Measurements from ENCODE around the gene C1orf210.

The C1orf210 gene

GRCh38 chr1:43286533-43286932 lies 1.2 kb upstream of the C1orf210 start:
- no peak overlapping the region for H3K4me3 ChIP-seq (ENCODE audit: low read length in 2 of 2)

GRCh38 chr1:43286115-43286514 lies 734 bp upstream of the C1orf210 start:
- H3K9me3 ChIP-seq (replicated peaks in 1 of 2; ENCODE audit: control insufficient read depth in 2 of 2, insufficient read depth in 1 of 2, low read depth in 1 of 2, low read length in 2 of 2): no peaks in the 10 kb centered on the region
- no peak overlapping the region for H2BK12ac ChIP-seq (ENCODE audit: low read length)
- H2BK120ac ChIP-seq (ENCODE audit: low read depth, low read length): no peak overlapping the region
- H3K9ac ChIP-seq (ENCODE audit: low read depth, low read length, poor library complexity): no peak overlapping the region
- H3K36me3 ChIP-seq (replicated peaks in 1 of 2; ENCODE audit: control insufficient read depth in 2 of 2, insufficient read depth in 2 of 2, low read length in 2 of 2): no peaks in the 10 kb centered on the region
- H3K27ac ChIP-seq (replicated peaks; ENCODE audit: low read length): no peak overlapping the region
- WGBS, 2 donors (ENCODE audit: extremely low coverage in 2 of 2, insufficient read length in 2 of 2, insufficient replicate concordance in 1 of 2): no CpG with 5 or more reads among the region's 11 CpGs
- no peak overlapping the region for H4K8ac ChIP-seq (ENCODE audit: low read depth, low read length)
- no peak overlapping the region for H2BK15ac ChIP-seq (ENCODE audit: low read length)
- H3K27me3 ChIP-seq (ENCODE audit: control insufficient read depth in 3 of 3, insufficient read depth in 3 of 3, low read depth in 1 of 3, low read length in 3 of 3): peaks cover 0 to 32% (median 6%) of the 10 kb centered on the region in 3 experiments
- H2AFZ ChIP-seq (ENCODE audit: low read length): no peak overlapping the region
- H3K18ac ChIP-seq (ENCODE audit: low read length): no peak overlapping the region
- H3K14ac ChIP-seq (ENCODE audit: low read length): no peak overlapping the region
- no peak overlapping the region for H3K4me2 ChIP-seq (ENCODE audit: insufficient read depth, low read length, poor library complexity, severe bottlenecking)
- no peak overlapping the region for H3K23ac ChIP-seq (ENCODE audit: low read depth, low read length, poor library complexity)
- no peak overlapping the region for H2AK5ac ChIP-seq (ENCODE audit: low read depth, low read length)
- no peak overlapping the region for H3K4ac ChIP-seq (ENCODE audit: low read length)
- H3K4me1 ChIP-seq (ENCODE audit: control insufficient read depth in 2 of 2, insufficient read depth in 1 of 2, low read depth in 1 of 2, low read length in 2 of 2): peaks cover 6 to 18% of the 10 kb centered on the region in 2 donors
- H3K4me3 ChIP-seq (ENCODE audit: low read length in 2 of 2): no peak overlapping the region
- H2BK5ac ChIP-seq (ENCODE audit: low read length): no peak overlapping the region
- H4K91ac ChIP-seq (ENCODE audit: low read depth, low read length, poor library complexity): no peak overlapping the region
- DNase-seq (ENCODE audit: low spot score): no peak
- H3K79me1 ChIP-seq (ENCODE audit: low read depth, low read length): no peaks in the 10 kb centered on the region

More at GRCh38 chr1:43286533-43286932, 1.2 kb upstream of the C1orf210 start:
- Histone ChIP-seq H3K79me1 (ENCODE audit: low read depth, low read length) (no peaks in the 10 kb centered on the region), H2AFZ (ENCODE audit: low read length) (no peak overlapping the region), H3K4me1 (ENCODE audit: control insufficient read depth in 2 of 2, insufficient read depth in 1 of 2, low read depth in 1 of 2, low read length in 2 of 2) (peaks cover 6 to 18% of the 10 kb centered on the region in 2 donors), H3K4ac (ENCODE audit: low read length) (no peak overlapping the region), H3K36me3 (replicated peaks in 1 of 2; ENCODE audit: control insufficient read depth in 2 of 2, insufficient read depth in 2 of 2, low read length in 2 of 2) (no peaks in the 10 kb centered on the region), H3K9ac (ENCODE audit: low read depth, low read length, poor library complexity) (no peak overlapping the region), H3K4me2 (ENCODE audit: insufficient read depth, low read length, poor library complexity, severe bottlenecking) (no peak overlapping the region), H3K27me3 (ENCODE audit: control insufficient read depth in 3 of 3, insufficient read depth in 3 of 3, low read depth in 1 of 3, low read length in 3 of 3) (peaks cover 0 to 32% (median 6%) of the 10 kb centered on the region in 3 experiments), H3K27ac (replicated peaks; ENCODE audit: low read length) (no peak overlapping the region), H3K23ac (ENCODE audit: low read depth, low read length, poor library complexity) (no peak overlapping the region), H3K18ac (ENCODE audit: low read length) (no peak overlapping the region), H2BK120ac (ENCODE audit: low read depth, low read length) (no peak overlapping the region), H2BK15ac (ENCODE audit: low read length) (no peak overlapping the region), H3K14ac (ENCODE audit: low read length) (no peak overlapping the region), H2AK5ac (ENCODE audit: low read depth, low read length) (no peak overlapping the region), H4K91ac (ENCODE audit: low read depth, low read length, poor library complexity) (no peak overlapping the region), H3K9me3 (replicated peaks in 1 of 2; ENCODE audit: control insufficient read depth in 2 of 2, insufficient read depth in 1 of 2, low read depth in 1 of 2, low read length in 2 of 2) (no peaks in the 10 kb centered on the region), H4K8ac (ENCODE audit: low read depth, low read length) (no peak overlapping the region), H2BK5ac (ENCODE audit: low read length) (no peak overlapping the region), H2BK12ac (ENCODE audit: low read length) (no peak overlapping the region)
- DNase-seq (ENCODE audit: low spot score): no peak
- no CpG with 5 or more reads among the region's 5 CpGs for WGBS, 2 donors (ENCODE audit: extremely low coverage in 2 of 2, insufficient read length in 2 of 2, insufficient replicate concordance in 1 of 2)

GRCh38 chr1:43284546-43285110 lies 753 bp downstream of the C1orf210 start:
- Histone ChIP-seq H2BK12ac (ENCODE audit: low read length) (peak overlapping the region; percentile 24), H3K23ac (ENCODE audit: low read depth, low read length, poor library complexity) (peak overlapping the region; percentile 27), H2BK5ac (ENCODE audit: low read length) (peak overlapping the region; percentile 44), H3K18ac (ENCODE audit: low read length) (peak overlapping the region; percentile 38), H3K79me1 (ENCODE audit: low read depth, low read length) (no peaks in the 10 kb centered on the region), H3K27ac (replicated peaks; ENCODE audit: low read length) (no peak overlapping the region), H3K4me2 (ENCODE audit: insufficient read depth, low read length, poor library complexity, severe bottlenecking) (no peak overlapping the region), H2AFZ (ENCODE audit: low read length) (no peak overlapping the region), H3K9me3 (replicated peaks in 1 of 2; ENCODE audit: control insufficient read depth in 2 of 2, insufficient read depth in 1 of 2, low read depth in 1 of 2, low read length in 2 of 2) (no peaks in the 10 kb centered on the region), H3K36me3 (replicated peaks in 1 of 2; ENCODE audit: control insufficient read depth in 2 of 2, insufficient read depth in 2 of 2, low read length in 2 of 2) (no peaks in the 10 kb centered on the region), H3K4me1 (ENCODE audit: control insufficient read depth in 2 of 2, insufficient read depth in 1 of 2, low read depth in 1 of 2, low read length in 2 of 2) (peaks cover 9 to 20% of the 10 kb centered on the region in 2 donors), H4K91ac (ENCODE audit: low read depth, low read length, poor library complexity) (no peak overlapping the region), H2BK120ac (ENCODE audit: low read depth, low read length) (no peak overlapping the region), H2AK5ac (ENCODE audit: low read depth, low read length) (peak overlapping the region; percentile 24), H4K8ac (ENCODE audit: low read depth, low read length) (no peak overlapping the region), H3K4me3 (ENCODE audit: low read length in 2 of 2) (peak overlapping the region in 1 of 2 donors; percentile 32), H3K27me3 (ENCODE audit: control insufficient read depth in 3 of 3, insufficient read depth in 3 of 3, low read depth in 1 of 3, low read length in 3 of 3) (peaks cover 0 to 29% (median 5%) of the 10 kb centered on the region in 3 experiments), H3K4ac (ENCODE audit: low read length) (no peak overlapping the region), H3K9ac (ENCODE audit: low read depth, low read length, poor library complexity) (peak overlapping the region; percentile 7), H2BK15ac (ENCODE audit: low read length) (no peak overlapping the region), H3K14ac (ENCODE audit: low read length) (no peak overlapping the region)
- no CpG with 5 or more reads among the region's 12 CpGs for WGBS, 2 donors (ENCODE audit: extremely low coverage in 2 of 2, insufficient read length in 2 of 2, insufficient replicate concordance in 1 of 2)
- DNase-seq (ENCODE audit: low spot score): no peak

- Histone ChIP-seq H2AK5ac (ENCODE audit: low read depth, low read length) (no peak overlapping the region), H3K23ac (ENCODE audit: low read depth, low read length, poor library complexity) (no peak overlapping the region), H2BK5ac (ENCODE audit: low read length) (no peak overlapping the region), H4K91ac (ENCODE audit: low read depth, low read length, poor library complexity) (no peak overlapping the region), H3K79me1 (ENCODE audit: low read depth, low read length) (no peaks in the 10 kb centered on the region), H3K4me3 (ENCODE audit: low read length in 2 of 2) (no peak overlapping the region), H3K27ac (replicated peaks; ENCODE audit: low read length) (no peak overlapping the region), H3K14ac (ENCODE audit: low read length) (no peak overlapping the region), H3K9me3 (replicated peaks in 1 of 2; ENCODE audit: control insufficient read depth in 2 of 2, insufficient read depth in 1 of 2, low read depth in 1 of 2, low read length in 2 of 2) (peaks cover 0 to 3% of the 10 kb centered on the region in 2 donors), H2BK12ac (ENCODE audit: low read length) (no peak overlapping the region), H3K36me3 (replicated peaks in 1 of 2; ENCODE audit: control insufficient read depth in 2 of 2, insufficient read depth in 2 of 2, low read length in 2 of 2) (no peaks in the 10 kb centered on the region), H2BK120ac (ENCODE audit: low read depth, low read length) (no peak overlapping the region), H2BK15ac (ENCODE audit: low read length) (no peak overlapping the region), H3K4ac (ENCODE audit: low read length) (no peak overlapping the region), H3K18ac (ENCODE audit: low read length) (no peak overlapping the region), H3K9ac (ENCODE audit: low read depth, low read length, poor library complexity) (no peak overlapping the region), H3K4me2 (ENCODE audit: insufficient read depth, low read length, poor library complexity, severe bottlenecking) (no peak overlapping the region), H2AFZ (ENCODE audit: low read length) (no peak overlapping the region), H3K4me1 (ENCODE audit: control insufficient read depth in 2 of 2, insufficient read depth in 1 of 2, low read depth in 1 of 2, low read length in 2 of 2) (peaks cover 9 to 20% of the 10 kb centered on the region in 2 donors), H3K27me3 (ENCODE audit: control insufficient read depth in 3 of 3, insufficient read depth in 3 of 3, low read depth in 1 of 3, low read length in 3 of 3) (peaks cover 0 to 26% (median 5%) of the 10 kb centered on the region in 3 experiments), H4K8ac (ENCODE audit: low read depth, low read length) (no peak overlapping the region)
- no peak for DNase-seq (ENCODE audit: low spot score)
- no CpG with 5 or more reads among the region's 3 CpGs for WGBS, 2 donors (ENCODE audit: extremely low coverage in 2 of 2, insufficient read length in 2 of 2, insufficient replicate concordance in 1 of 2)
These were observed 1.3 kb downstream of the C1orf210 start for GRCh38 chr1:43284065-43284464.
